ENCODE results near the gene SYCP2L. TPM values are rescaled to one million over a fixed set of nuclear protein-coding genes. Genes with fewer than 3 reads are reported as not detected.
"Not testable (repeated sequence)": the region's sequence is repeated elsewhere in the genome, so short reads cannot be mapped to it uniquely, and the experiment has no call there.

Gene SYCP2L
- 0.08 TPM in 1 of 2 replicates, not detected in the other for total RNA-seq (2014; rRNA removed; shearing (Covaris generic))

- no peak for DNase-seq (ENCODE audit: low spot score)
Measured at GRCh38 chr6:10886691-10887502, at the start of gene SYCP2L. Gene SYCP2L, plus strand, starts transcription at chr6:10887052. Its CDS starts 75 bp downstream, at chr6:10887127.

DNA sequence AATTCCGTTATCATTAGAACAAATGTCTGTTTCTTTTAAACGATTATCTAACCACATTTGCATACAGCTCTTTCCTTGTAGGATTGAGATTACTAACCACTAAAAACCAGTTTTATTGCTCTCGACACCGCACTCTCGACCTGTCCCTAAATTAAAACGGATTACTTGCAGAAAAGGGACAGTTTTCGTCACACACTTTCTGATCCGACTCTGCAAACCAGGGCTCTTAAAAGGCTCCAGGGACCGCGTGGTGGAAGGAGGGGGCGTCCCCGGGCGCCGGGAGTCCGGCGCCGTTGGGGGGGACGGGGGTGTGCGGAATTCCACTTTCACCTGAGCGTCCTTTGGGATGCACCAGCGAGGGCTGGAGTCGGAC, 49.2 kb upstream of the SYCP2L start:
- peak; percentile 13 for DNase-seq (ENCODE audit: low spot score)

- DNase-seq (ENCODE audit: low spot score) = peak; percentile 93
Measured at GRCh38 chr6:10837995-10838793, 48.7 kb upstream of the SYCP2L start, which contains the start of gene MAK. Gene MAK, minus strand, starts transcription at chr6:10838539. Its CDS starts 7,891 bp downstream, at chr6:10830648.

GRCh38 chr6:10838794-10839333, 48.0 kb upstream of the SYCP2L start:
- DNase-seq (ENCODE audit: low spot score) = no peak

DNA sequence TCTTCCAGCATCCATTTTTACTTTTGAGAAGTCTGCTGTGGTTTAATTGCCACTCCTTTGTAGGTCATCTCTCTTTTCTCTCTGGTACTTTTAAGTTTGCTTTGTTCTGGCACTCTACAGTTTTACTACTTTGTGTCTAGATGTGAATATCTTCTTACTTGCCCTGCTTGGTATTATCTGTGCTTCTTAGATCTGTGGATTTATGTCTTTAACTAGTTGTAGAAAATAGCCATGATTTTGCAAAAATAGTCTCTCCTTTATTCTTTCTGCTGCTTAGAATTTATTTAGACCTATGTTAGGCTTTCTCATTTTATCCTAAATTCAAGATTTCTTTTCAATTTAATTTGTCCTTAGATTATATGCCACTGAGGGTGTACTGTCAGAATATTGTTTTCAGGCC, 43.3 kb upstream of the SYCP2L start:
- no peak for DNase-seq (ENCODE audit: low spot score)

DNA sequence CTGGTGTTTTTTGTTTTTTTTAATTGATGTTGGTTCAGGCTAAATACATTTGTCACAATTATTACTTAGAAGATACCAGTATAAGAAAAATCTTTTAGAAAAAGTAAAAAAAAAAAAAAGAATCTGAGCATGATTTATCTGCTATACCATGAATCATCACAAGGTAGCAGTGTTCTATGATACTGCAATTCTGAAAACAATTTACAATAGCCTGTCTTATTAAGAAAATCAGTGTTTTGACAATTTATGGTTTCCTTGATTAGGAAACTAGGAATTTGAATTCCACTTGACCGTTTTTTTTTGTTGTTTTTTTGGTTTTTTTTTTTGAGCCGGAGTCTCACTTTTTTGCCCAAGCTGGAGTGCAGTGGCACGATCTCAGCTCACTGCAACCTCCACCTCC, 39.2 kb upstream of the SYCP2L start:
- DNase-seq (ENCODE audit: low spot score) = no peak

- no peak for DNase-seq (ENCODE audit: low spot score)
Measured at GRCh38 chr6:10849901-10850300, 37.0 kb upstream of the SYCP2L start.

DNA sequence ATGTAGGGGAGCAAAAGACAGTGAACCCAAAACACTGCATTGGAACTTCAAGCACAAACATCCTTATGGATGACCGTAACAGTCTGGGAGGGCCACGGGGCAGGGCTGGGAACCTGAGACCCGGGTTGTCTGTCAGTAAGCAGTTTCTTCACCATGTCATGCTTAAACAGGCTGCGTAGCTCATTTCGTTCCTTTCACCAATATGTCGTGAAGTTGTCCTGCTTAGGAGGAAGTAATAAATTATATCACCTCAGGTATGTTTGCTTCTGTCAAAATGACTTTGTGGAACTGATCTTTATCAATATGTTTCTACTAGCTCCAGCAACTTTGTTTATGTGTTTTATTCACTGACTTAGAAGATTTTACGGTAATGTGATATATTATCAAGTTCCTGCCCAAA, 36.1 kb upstream of the SYCP2L start:
- peak; percentile 63 for DNase-seq (ENCODE audit: low spot score)

DNA sequence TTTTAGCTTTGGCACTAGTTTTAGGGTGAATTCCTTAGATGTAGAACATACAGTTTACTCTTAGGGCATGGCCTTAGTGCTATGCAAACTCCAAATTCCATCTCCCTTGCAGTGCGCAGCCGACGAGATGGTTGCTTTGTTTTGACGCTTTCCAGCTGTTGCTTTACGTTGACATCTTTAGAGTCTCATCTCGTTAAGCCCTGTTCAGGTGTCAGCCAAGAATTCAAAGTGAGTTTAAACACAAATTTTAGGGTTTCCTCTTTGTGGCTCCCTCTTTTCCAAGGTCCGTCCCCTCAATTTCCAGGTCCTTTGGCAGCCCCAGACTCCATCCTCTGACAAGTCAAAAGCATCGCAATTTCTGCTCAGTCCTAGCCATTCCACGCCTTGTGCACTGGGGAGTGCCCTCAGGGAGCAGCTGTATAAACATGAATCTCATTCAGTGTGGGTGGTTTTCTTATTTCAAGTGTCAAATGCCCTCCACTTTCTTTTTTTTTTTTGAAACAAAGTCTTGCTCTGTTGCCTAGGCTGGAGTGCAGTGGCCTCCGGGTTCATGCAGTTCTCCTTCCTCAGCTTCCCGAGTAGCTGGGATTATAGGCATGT, 34.4 kb upstream of the SYCP2L start:
- DNase-seq (ENCODE audit: low spot score) = no peak

- not testable (repeated sequence) for DNase-seq (ENCODE audit: low spot score)
Measured at GRCh38 chr6:10853849-10854300, 33.0 kb upstream of the SYCP2L start.

GRCh38 chr6:10854922-10855632, 31.8 kb upstream of the SYCP2L start:
- no peak for DNase-seq (ENCODE audit: low spot score)

DNA sequence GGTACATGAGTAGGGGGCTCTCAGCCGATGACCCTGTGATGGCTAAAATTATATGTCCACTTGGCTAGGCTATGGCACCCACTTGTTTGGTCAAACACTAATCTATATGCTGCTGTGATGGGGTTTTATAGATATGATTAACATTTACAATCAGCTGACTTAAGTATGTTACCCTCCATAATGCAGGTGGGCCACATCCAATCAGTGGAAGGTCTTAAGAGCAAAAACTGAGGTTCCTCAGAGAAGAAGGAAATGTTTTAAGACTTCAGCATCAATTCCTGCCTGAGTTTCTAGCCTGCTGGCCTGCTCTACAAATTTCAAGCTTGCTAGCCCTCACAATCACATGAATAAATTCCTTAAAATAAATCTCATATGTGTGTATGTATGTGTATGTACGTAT, 29.6 kb upstream of the SYCP2L start:
- no peak for DNase-seq (ENCODE audit: low spot score)

DNA sequence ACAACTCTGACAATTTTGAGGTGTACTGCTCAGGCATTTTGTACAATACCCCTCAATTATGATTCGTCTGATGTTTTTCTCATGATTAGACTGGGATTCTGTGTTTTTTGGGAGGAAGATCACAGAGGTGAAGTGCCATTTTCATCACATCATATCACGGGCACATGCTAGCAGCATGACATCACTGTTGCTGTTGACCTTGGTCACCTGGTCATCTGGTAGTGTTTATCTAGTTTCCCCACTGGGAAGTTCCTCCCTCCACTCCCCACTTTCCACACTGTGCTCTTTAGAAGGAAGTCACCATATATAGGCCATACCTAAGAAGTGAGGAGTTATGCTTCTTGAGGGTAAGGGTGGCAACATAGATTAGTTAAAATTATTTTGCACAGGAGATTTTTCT, 25.8 kb upstream of the SYCP2L start:
- no peak for DNase-seq (ENCODE audit: low spot score)

DNA sequence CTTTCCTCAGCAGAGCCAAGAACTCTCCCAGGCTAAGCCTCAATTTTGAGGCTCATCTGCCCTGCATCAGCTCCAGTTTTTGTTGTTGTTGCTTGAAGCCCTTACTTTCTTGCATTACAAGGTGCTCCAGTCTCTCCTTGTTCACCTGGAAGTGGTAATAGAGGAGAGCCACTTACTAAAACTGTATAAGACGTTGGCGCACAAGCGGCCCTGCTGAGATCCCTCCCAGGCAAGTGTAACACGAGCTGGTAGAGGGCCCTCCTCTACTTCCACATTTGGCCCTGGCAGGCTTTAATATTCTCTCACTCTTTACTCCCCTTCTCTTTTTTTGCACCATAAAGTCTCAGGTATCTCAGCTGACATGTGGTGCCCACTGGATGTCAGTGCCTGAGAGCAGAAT, 24.5 kb upstream of the SYCP2L start:
- no peak for DNase-seq (ENCODE audit: low spot score)

- DNase-seq (ENCODE audit: low spot score) = not testable (repeated sequence)
Measured at GRCh38 chr6:10863031-10863430, 23.8 kb upstream of the SYCP2L start.

GRCh38 chr6:10866709-10867108, 20.1 kb upstream of the SYCP2L start:
- DNase-seq (ENCODE audit: low spot score) = not testable (repeated sequence)

- no peak for DNase-seq (ENCODE audit: low spot score)
Measured at GRCh38 chr6:10867952-10868351, 18.9 kb upstream of the SYCP2L start.

DNA sequence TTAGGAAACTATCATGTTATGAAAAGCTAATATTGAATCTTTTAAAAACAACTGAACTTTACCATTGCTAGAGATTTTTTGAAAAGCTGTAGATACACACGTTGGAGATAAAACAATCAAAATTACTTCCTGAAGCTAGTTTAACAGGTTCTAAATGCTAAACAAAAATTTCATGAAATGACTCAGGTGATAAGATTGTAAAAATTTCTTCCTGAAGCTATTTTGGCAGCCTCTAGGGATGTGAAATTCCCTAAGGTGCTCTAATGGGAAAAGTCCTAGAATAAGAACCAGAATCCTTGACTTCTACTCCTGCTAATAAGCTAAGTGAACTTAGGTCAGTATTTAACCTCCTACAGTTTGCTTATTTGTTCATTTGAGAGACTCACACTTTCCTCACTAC, 13.5 kb upstream of the SYCP2L start:
- DNase-seq (ENCODE audit: low spot score) = no peak

DNA sequence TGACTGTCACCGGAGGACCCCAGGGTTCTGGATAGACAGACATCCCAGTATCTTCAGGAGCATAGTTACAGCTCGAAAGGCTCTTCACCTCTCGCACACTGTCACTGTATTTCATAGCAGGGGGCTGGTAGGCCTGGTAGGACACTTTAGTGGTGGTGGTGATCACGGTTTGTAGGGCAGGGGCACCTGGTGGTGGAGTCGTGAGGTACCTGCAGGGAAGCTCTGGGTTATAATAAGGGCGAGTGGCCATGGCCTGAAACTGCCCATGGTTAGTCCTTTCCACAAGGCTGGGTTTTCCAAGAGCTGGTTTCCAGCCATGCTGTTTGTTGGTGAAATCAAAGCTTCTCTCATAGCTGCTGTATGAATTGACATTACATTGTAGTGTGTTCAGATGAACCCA, 12.6 kb upstream of the SYCP2L start:
- DNase-seq (ENCODE audit: low spot score) = no peak

- no peak for DNase-seq (ENCODE audit: low spot score)
Measured at GRCh38 chr6:10875026-10875425, 11.8 kb upstream of the SYCP2L start.

- no peak for DNase-seq (ENCODE audit: low spot score)
Measured at GRCh38 chr6:10877012-10877411, 9.8 kb upstream of the SYCP2L start.
